ENCODE measurements around the gene THUMPD1. TPM values are rescaled to one million over a fixed set of nuclear protein-coding genes. Genes with fewer than 3 reads are reported as not detected.
"Not testable (repeated sequence)": the region's sequence is repeated elsewhere in the genome, so short reads cannot be mapped to it uniquely, and the experiment has no call there.

The THUMPD1 gene
- total and polyA plus RNA-seq, 7 experiments from 2014 or later, result 41.9 to 107 (median 72.7) TPM

- ATAC-seq (peak; percentile 99), DNase-seq (peak in 8 of 9 donors; percentile 51 to 84 (median 79))
- intact Hi-C loops (cut with micrococcal nuclease), result loop anchor here (1.0 to 2.0 kb wide), 6 partner anchors 22 to 395 kb away; partner anchors contain the start of genes ERI2 (in 2 of the 2), REXO5 (in 2 of the 2), THUMPD1 (in 2 of the 2) and DCUN1D3 (in 1 of the 2)
- Mint-ChIP-seq H3K9me3 (peaks cover 0 to 30% (median 8%) of the 10 kb centered on the region in 11 donors), H3K36me3 (peaks cover 9 to 28% (median 24%) of the 10 kb centered on the region in 5 donors), H3K27ac (peak within 1 kb of the TSS; percentile 90 to 96 (median 93)), H3K27me3 (no peaks in the 10 kb centered on the region), H3K4me1 (peaks cover 7 to 46% (median 31%) of the 10 kb centered on the region in 7 donors), H3K4me3 (peak within 1 kb of the TSS; percentile 80 to 97 (median 93))
- H3K27ac ChIP-seq (ENCODE audit: low read depth, low read length), result peak within 1 kb of the TSS; percentile 72
- H3K4me1 ChIP-seq (ENCODE audit: control insufficient read depth in 2 of 2, insufficient read depth in 2 of 2, low read length in 2 of 2), result peaks cover 4 to 13% of the 10 kb centered on the region in 2 donors
- ChIA-PET CTCF (interaction anchor here (0.6 kb wide), 1 partner anchor 22 kb away, joined by 3 read pairs; the partner anchor contains the start of gene THUMPD1), POLR2A (interaction anchor here (0.9 to 2.0 kb wide), 3 partner anchors 9 to 22 kb away, joined by 3 to 19 read pairs (median 4); partner anchors contain the start of gene THUMPD1)
- peak within 1 kb of the TSS; percentile 72 for H3K4me3 ChIP-seq (ENCODE audit: low read length)
- H3K36me3 ChIP-seq (ENCODE audit: control insufficient read depth in 2 of 3, insufficient read depth in 3 of 3, low read length in 3 of 3), result no peaks in the 10 kb centered on the region
- H3K9me3 ChIP-seq (ENCODE audit: control insufficient read depth in 2 of 3, low read length in 3 of 3), result no peaks in the 10 kb centered on the region
- no peaks in the 10 kb centered on the region for H3K27me3 ChIP-seq (ENCODE audit: control insufficient read depth in 2 of 2, insufficient read depth in 2 of 2, low read length in 2 of 2)
Observed at GRCh38 chr16:20763461-20764232, 22.0 kb upstream of the THUMPD1 start, which contains the start of gene ACSM3. Gene ACSM3, plus strand, starts transcription at chr16:20764014. Its CDS starts 6,021 bp downstream, at chr16:20770035.

- CTCF ChIA-PET, result no interaction called here
- Histone ChIP-seq H3K9me3 (ENCODE audit: control insufficient read depth in 2 of 3, low read length in 3 of 3) (no peaks in the 10 kb centered on the region), H3K27me3 (ENCODE audit: control insufficient read depth in 2 of 2, insufficient read depth in 2 of 2, low read length in 2 of 2) (no peaks in the 10 kb centered on the region), H3K36me3 (ENCODE audit: control insufficient read depth in 2 of 3, insufficient read depth in 3 of 3, low read length in 3 of 3) (no peaks in the 10 kb centered on the region), H3K4me1 (ENCODE audit: control insufficient read depth in 2 of 2, insufficient read depth in 2 of 2, low read length in 2 of 2) (peaks cover 4 to 13% of the 10 kb centered on the region in 2 donors), H3K4me3 (ENCODE audit: low read length) (no peak overlapping the region), H3K27ac (ENCODE audit: low read depth, low read length) (peak overlapping the region; percentile 72)
- peak overlapping the region; percentile 90 to 96 (median 93) for H3K27ac Mint-ChIP-seq
- intact Hi-C loops (cut with micrococcal nuclease), result loop anchor here (1.0 to 2.0 kb wide), 5 partner anchors 21 to 396 kb away; partner anchors contain the start of genes THUMPD1 (in 2 of the 2), DCUN1D3 (in 1 of the 2), ERI2 (in 1 of the 2) and LDAF1 (in 1 of the 2)
- POLR2A ChIA-PET, result interaction anchor here (0.7 to 2.0 kb wide), 3 partner anchors 14 to 21 kb away, joined by 3 to 19 read pairs (median 4); partner anchors contain the start of gene THUMPD1
- H3K4me1 Mint-ChIP-seq, result peaks cover 7 to 46% (median 31%) of the 10 kb centered on the region in 7 donors
- DNase-seq (no peak), ATAC-seq (no peak)
- H3K4me3 Mint-ChIP-seq, result peak overlapping the region in 9 of 10 donors; percentile 80 to 97 (median 93)
- H3K9me3 Mint-ChIP-seq, result peaks cover 0 to 30% (median 8%) of the 10 kb centered on the region in 11 donors
- H3K27me3 Mint-ChIP-seq, result no peaks in the 10 kb centered on the region
- peaks cover 9 to 28% (median 24%) of the 10 kb centered on the region in 5 donors for H3K36me3 Mint-ChIP-seq
Observed at GRCh38 chr16:20762404-20763123, 20.9 kb upstream of the THUMPD1 start.

GRCh38 chr16:20761175-20761574 lies 19.6 kb upstream of the THUMPD1 start:
- H3K9me3 ChIP-seq (ENCODE audit: control insufficient read depth in 2 of 3, low read length in 3 of 3), result no peaks in the 10 kb centered on the region
- intact Hi-C loops (cut with micrococcal nuclease), result no loop called here
- peaks cover 4 to 13% of the 10 kb centered on the region in 2 donors for H3K4me1 ChIP-seq (ENCODE audit: control insufficient read depth in 2 of 2, insufficient read depth in 2 of 2, low read length in 2 of 2)
- peak overlapping the region in 3 of 10 donors; percentile 1 to 35 (median 14) for H3K4me3 Mint-ChIP-seq
- H3K27ac ChIP-seq (ENCODE audit: low read depth, low read length), result no peak overlapping the region
- no peak overlapping the region for H3K27ac Mint-ChIP-seq
- ATAC-seq (no peak), DNase-seq (no peak)
- H3K27me3 ChIP-seq (ENCODE audit: control insufficient read depth in 2 of 2, insufficient read depth in 2 of 2, low read length in 2 of 2), result no peaks in the 10 kb centered on the region
- no peaks in the 10 kb centered on the region for H3K36me3 ChIP-seq (ENCODE audit: control insufficient read depth in 2 of 3, insufficient read depth in 3 of 3, low read length in 3 of 3)
- H3K4me3 ChIP-seq (ENCODE audit: low read length), result no peak overlapping the region
- peaks cover 7 to 46% (median 31%) of the 10 kb centered on the region in 7 donors for H3K4me1 Mint-ChIP-seq
- H3K36me3 Mint-ChIP-seq, result peaks cover 9 to 28% (median 24%) of the 10 kb centered on the region in 5 donors
- ChIA-PET CTCF (no interaction called here), POLR2A (no interaction called here)
- H3K27me3 Mint-ChIP-seq, result no peaks in the 10 kb centered on the region
- H3K9me3 Mint-ChIP-seq, result peaks cover 0 to 30% (median 8%) of the 10 kb centered on the region in 11 donors

- Mint-ChIP-seq H3K27me3 (no peaks in the 10 kb centered on the region), H3K27ac (peak overlapping the region in 1 of 9 donors; percentile 9), H3K9me3 (peaks cover 0 to 30% (median 8%) of the 10 kb centered on the region in 11 donors), H3K36me3 (peaks cover 9 to 28% (median 24%) of the 10 kb centered on the region in 5 donors), H3K4me3 (no peak overlapping the region), H3K4me1 (peaks cover 7 to 40% (median 31%) of the 10 kb centered on the region in 7 donors)
- no peaks in the 10 kb centered on the region for H3K27me3 ChIP-seq (ENCODE audit: control insufficient read depth in 2 of 2, insufficient read depth in 2 of 2, low read length in 2 of 2)
- peaks cover 4 to 13% of the 10 kb centered on the region in 2 donors for H3K4me1 ChIP-seq (ENCODE audit: control insufficient read depth in 2 of 2, insufficient read depth in 2 of 2, low read length in 2 of 2)
- intact Hi-C loops (cut with micrococcal nuclease), result no loop called here
- H3K9me3 ChIP-seq (ENCODE audit: control insufficient read depth in 2 of 3, low read length in 3 of 3), result no peaks in the 10 kb centered on the region
- DNase-seq (no peak), ATAC-seq (no peak)
- no peak overlapping the region for H3K4me3 ChIP-seq (ENCODE audit: low read length)
- H3K36me3 ChIP-seq (ENCODE audit: control insufficient read depth in 2 of 3, insufficient read depth in 3 of 3, low read length in 3 of 3), result no peaks in the 10 kb centered on the region
- H3K27ac ChIP-seq (ENCODE audit: low read depth, low read length), result no peak overlapping the region
- POLR2A ChIA-PET, result no interaction called here
- CTCF ChIA-PET, result no interaction called here
Observed at GRCh38 chr16:20760346-20760745, 18.7 kb upstream of the THUMPD1 start.

- H3K4me1 ChIP-seq (ENCODE audit: control insufficient read depth in 2 of 2, insufficient read depth in 2 of 2, low read length in 2 of 2); H3K9me3 ChIP-seq (ENCODE audit: control insufficient read depth in 2 of 3, low read length in 3 of 3); intact Hi-C loops (cut with micrococcal nuclease); H3K36me3 ChIP-seq (ENCODE audit: control insufficient read depth in 2 of 3, insufficient read depth in 3 of 3, low read length in 3 of 3); H3K27me3 ChIP-seq (ENCODE audit: control insufficient read depth in 2 of 2, insufficient read depth in 2 of 2, low read length in 2 of 2); CTCF ChIA-PET; H3K4me3 ChIP-seq (ENCODE audit: low read length); H3K27ac ChIP-seq (ENCODE audit: low read depth, low read length); H3K4me3 Mint-ChIP-seq; H3K4me1 Mint-ChIP-seq; ATAC-seq; H3K27ac Mint-ChIP-seq; POLR2A ChIA-PET; DNase-seq: not testable (repeated sequence)
- H3K27me3 Mint-ChIP-seq, result peaks cover 0 to 22% (median 5%) of the 10 kb centered on the region in 5 donors
- H3K36me3 Mint-ChIP-seq, result peaks cover 0 to 17% (median 15%) of the 10 kb centered on the region in 5 donors
- peaks cover 0 to 38% (median 12%) of the 10 kb centered on the region in 11 donors for H3K9me3 Mint-ChIP-seq
Observed at GRCh38 chr16:20755799-20756198, 14.2 kb upstream of the THUMPD1 start.

- DNase-seq (no peak), ATAC-seq (no peak)
- Histone ChIP-seq H3K27me3 (ENCODE audit: control insufficient read depth in 2 of 2, insufficient read depth in 2 of 2, low read length in 2 of 2) (no peaks in the 10 kb centered on the region), H3K9me3 (ENCODE audit: control insufficient read depth in 2 of 3, low read length in 3 of 3) (no peaks in the 10 kb centered on the region), H3K36me3 (ENCODE audit: control insufficient read depth in 2 of 3, insufficient read depth in 3 of 3, low read length in 3 of 3) (no peaks in the 10 kb centered on the region), H3K4me1 (ENCODE audit: control insufficient read depth in 2 of 2, insufficient read depth in 2 of 2, low read length in 2 of 2) (no peaks in the 10 kb centered on the region), H3K27ac (ENCODE audit: low read depth, low read length) (no peak overlapping the region), H3K4me3 (ENCODE audit: low read length) (no peak overlapping the region)
- POLR2A ChIA-PET, result interaction anchor here (1.0 kb wide), 1 partner anchor 9 kb away, joined by 3 read pairs; the partner anchor contains the start of gene ACSM3
- Mint-ChIP-seq H3K4me1 (peaks cover 0 to under 1% (median 0%) of the 10 kb centered on the region in 7 donors), H3K36me3 (peaks cover 0 to 14% (median 11%) of the 10 kb centered on the region in 5 donors), H3K27me3 (peaks cover 0 to 22% (median 5%) of the 10 kb centered on the region in 5 donors), H3K27ac (no peak overlapping the region), H3K4me3 (no peak overlapping the region), H3K9me3 (peaks cover 0 to 35% (median 11%) of the 10 kb centered on the region in 11 donors)
- intact Hi-C loops (cut with micrococcal nuclease), result no loop called here
- CTCF ChIA-PET, result no interaction called here
Observed at GRCh38 chr16:20755238-20755637, 13.6 kb upstream of the THUMPD1 start.
